Duodenal mucosa (tissue), 2 donors: ENCODE data around the gene USHBP1.

ENCODE experiments used
- H3K27ac ChIP-seq: one replicate; pipeline ENCODE4 v1.7.0; 2013; ENCODE audit warnings: low read depth, low read length
- H3K27me3 ChIP-seq, 2 donors: one replicate each; pipeline ENCODE4 v1.7.0; 2013; ENCODE audit warnings: low read length in 2 of 2, control low read depth in 1 of 2; ENCODE audit not compliant: insufficient read depth in 2 of 2, control insufficient read depth in 1 of 2
- H3K36me3 ChIP-seq, 2 donors: one replicate each; pipeline ENCODE4 v1.7.0; 2013; ENCODE audit warnings: low read length in 2 of 2, control low read depth in 1 of 2; ENCODE audit not compliant: insufficient read depth in 2 of 2, control insufficient read depth in 1 of 2
- H3K4me1 ChIP-seq, 2 donors: one replicate each; pipeline ENCODE4 v1.7.0; 2013; ENCODE audit warnings: low read length in 2 of 2, control low read depth in 1 of 2; ENCODE audit not compliant: insufficient read depth in 2 of 2, control insufficient read depth in 1 of 2
- H3K4me3 ChIP-seq, 2 donors: one replicate each; pipeline ENCODE4 v1.7.0; 2013; ENCODE audit warnings: low read length in 2 of 2, low read depth in 1 of 2
- H3K9ac ChIP-seq, 2 donors: one replicate each; pipeline ENCODE4 v1.7.0; 2013; ENCODE audit warnings: low read length in 2 of 2, low read depth in 1 of 2
- H3K9me3 ChIP-seq, 2 donors: one replicate each; pipeline ENCODE4 v1.7.0; 2013; ENCODE audit warnings: low read length in 2 of 2, control low read depth in 1 of 2; ENCODE audit not compliant: control insufficient read depth in 1 of 2

Gene USHBP1

GRCh38 chr19:17227798-17228367 lies 36.7 kb downstream of the USHBP1 start:
- Histone ChIP-seq H3K27me3 (no peaks in the 10 kb centered on the region), H3K27ac (no peak overlapping the region), H3K4me3 (no peak overlapping the region), H3K9me3 (no peaks in the 10 kb centered on the region), H3K36me3 (peaks cover 3 to 37% of the 10 kb centered on the region in 2 donors), H3K9ac (no peak overlapping the region), H3K4me1 (no peaks in the 10 kb centered on the region)

- no peaks in the 10 kb centered on the region for H3K27me3 ChIP-seq
- H3K27ac ChIP-seq = peak within 1 kb of the TSS; percentile 91
- H3K4me3 ChIP-seq = peak within 1 kb of the TSS; percentile 72 to 79
- H3K36me3 ChIP-seq = peaks cover 0 to 22% of the 10 kb centered on the region in 2 donors
- peak within 1 kb of the TSS; percentile 51 to 63 for H3K9ac ChIP-seq
- H3K4me1 ChIP-seq = no peaks in the 10 kb centered on the region
- no peaks in the 10 kb centered on the region for H3K9me3 ChIP-seq
These were observed 38.3 kb downstream of the USHBP1 start, which contains the start of gene OCEL1 for GRCh38 chr19:17226002-17226933. Gene OCEL1, plus strand, starts transcription at chr19:17226226. Its CDS starts 22 bp downstream, at chr19:17226248.

GRCh38 chr19:17225053-17225452 lies 39.5 kb downstream of the USHBP1 start:
- H3K4me3 ChIP-seq = no peak overlapping the region

GRCh38 chr19:17220207-17220758 lies 44.3 kb downstream of the USHBP1 start:
- Histone ChIP-seq H3K9me3 (no peaks in the 10 kb centered on the region), H3K4me3 (no peak overlapping the region), H3K27ac (no peak overlapping the region), H3K9ac (no peak overlapping the region), H3K27me3 (no peaks in the 10 kb centered on the region), H3K4me1 (peaks cover 6 to 13% of the 10 kb centered on the region in 2 donors), H3K36me3 (peaks cover 4 to 23% of the 10 kb centered on the region in 2 donors)

More at GRCh38 chr19:17225053-17225452, 39.5 kb downstream of the USHBP1 start:
- H3K4me1 ChIP-seq = peaks cover 0 to 5% of the 10 kb centered on the region in 2 donors
- H3K27ac ChIP-seq = no peak overlapping the region
- no peak overlapping the region for H3K9ac ChIP-seq
- H3K9me3 ChIP-seq = no peaks in the 10 kb centered on the region
- H3K27me3 ChIP-seq = no peaks in the 10 kb centered on the region
- H3K36me3 ChIP-seq = peaks cover 0 to 13% of the 10 kb centered on the region in 2 donors

GRCh38 chr19:17219286-17219685 lies 45.3 kb downstream of the USHBP1 start:
- H3K9ac ChIP-seq = no peak overlapping the region
- no peak overlapping the region for H3K27ac ChIP-seq
- H3K27me3 ChIP-seq = no peaks in the 10 kb centered on the region

GRCh38 chr19:17216058-17216670 lies 48.4 kb downstream of the USHBP1 start:
- Histone ChIP-seq H3K9ac (peak overlapping the region in 1 of 2 donors; percentile 38), H3K36me3 (peaks cover 4 to 38% of the 10 kb centered on the region in 2 donors), H3K4me1 (peaks cover 12 to 19% of the 10 kb centered on the region in 2 donors), H3K4me3 (peak overlapping the region; percentile 76 to 87), H3K27me3 (no peaks in the 10 kb centered on the region), H3K27ac (no peak overlapping the region), H3K9me3 (no peaks in the 10 kb centered on the region)

More at GRCh38 chr19:17219286-17219685, 45.3 kb downstream of the USHBP1 start:
- Histone ChIP-seq H3K36me3 (peaks cover 4 to 23% of the 10 kb centered on the region in 2 donors), H3K9me3 (no peaks in the 10 kb centered on the region), H3K4me1 (peaks cover 12 to 19% of the 10 kb centered on the region in 2 donors), H3K4me3 (no peak overlapping the region)

GRCh38 chr19:17215127-17215971 lies 49.2 kb downstream of the USHBP1 start, which contains the start of gene USE1:
Gene USE1, plus strand, starts transcription at chr19:17215357. Its CDS starts 49 bp downstream, at chr19:17215406.
- peaks cover 5 to 45% of the 10 kb centered on the region in 2 donors for H3K36me3 ChIP-seq

GRCh38 chr19:17214508-17215126 lies 49.9 kb downstream of the USHBP1 start:
- Histone ChIP-seq H3K9ac (peak overlapping the region; percentile 64 to 73), H3K4me3 (peak overlapping the region; percentile 76 to 87), H3K36me3 (peaks cover 11 to 51% of the 10 kb centered on the region in 2 donors), H3K4me1 (peaks cover 12 to 14% of the 10 kb centered on the region in 2 donors), H3K27me3 (no peaks in the 10 kb centered on the region), H3K9me3 (no peaks in the 10 kb centered on the region), H3K27ac (peak overlapping the region; percentile 94)

More at GRCh38 chr19:17215127-17215971, 49.2 kb downstream of the USHBP1 start, which contains the start of gene USE1:
- peak within 1 kb of the TSS; percentile 64 to 73 for H3K9ac ChIP-seq
- H3K9me3 ChIP-seq = no peaks in the 10 kb centered on the region
- H3K27me3 ChIP-seq = no peaks in the 10 kb centered on the region
- peak within 1 kb of the TSS; percentile 76 to 87 for H3K4me3 ChIP-seq
- peaks cover 12 to 16% of the 10 kb centered on the region in 2 donors for H3K4me1 ChIP-seq
- H3K27ac ChIP-seq = peak within 1 kb of the TSS; percentile 94

- Histone ChIP-seq H3K27ac (no peak overlapping the region), H3K4me3 (no peak overlapping the region), H3K36me3 (peaks cover 13 to 54% of the 10 kb centered on the region in 2 donors), H3K4me1 (peaks cover 12 to 14% of the 10 kb centered on the region in 2 donors), H3K9me3 (no peaks in the 10 kb centered on the region), H3K27me3 (no peaks in the 10 kb centered on the region), H3K9ac (no peak overlapping the region)
These were observed 51.2 kb downstream of the USHBP1 start for GRCh38 chr19:17213334-17213733.
